Ishikawa (cell line): Measurements from ENCODE around the gene NAV2.

Experiments used
- CEBPB ChIP-seq: IDR thresholded peaks from 2 replicates; pipeline ENCODE4 v1.6.1; 2012
- CREB1 ChIP-seq: IDR thresholded peaks from 2 replicates; pipeline ENCODE4 v1.6.1; 2012; ENCODE audit warnings: low read depth
- EGR1 ChIP-seq: IDR thresholded peaks from 2 replicates; pipeline ENCODE4 v1.6.1; 2012
- EP300 ChIP-seq: IDR thresholded peaks from 2 replicates; pipeline ENCODE4 v1.6.1; 2012; ENCODE audit warnings: borderline replicate concordance
- FOXM1 ChIP-seq: IDR thresholded peaks from 2 replicates; pipeline ENCODE4 v1.6.1; 2012; ENCODE audit warnings: low read depth, borderline replicate concordance
- MAX ChIP-seq: IDR thresholded peaks from 2 replicates; pipeline ENCODE4 v1.6.1; 2012
- NFIC ChIP-seq: IDR thresholded peaks from 2 replicates; pipeline ENCODE4 v1.6.1; 2012
- RAD21 ChIP-seq: IDR thresholded peaks from 2 replicates; pipeline ENCODE4 v1.6.1; 2012; ENCODE audit warnings: low read depth
- REST ChIP-seq: IDR thresholded peaks from 2 replicates; pipeline ENCODE4 v1.6.1; 2012; ENCODE audit warnings: low read depth, mild to moderate bottlenecking
- TAF1 ChIP-seq: IDR thresholded peaks from 2 replicates; pipeline ENCODE4 v1.6.1; 2012; ENCODE audit warnings: low read depth, mild to moderate bottlenecking
- TCF12 ChIP-seq: IDR thresholded peaks from 2 replicates; pipeline ENCODE4 v1.6.1; 2012; ENCODE audit warnings: low read depth
- TEAD4 ChIP-seq: IDR thresholded peaks from 2 replicates; pipeline ENCODE4 v1.6.1; 2012
- USF1 ChIP-seq: IDR thresholded peaks from 2 replicates; pipeline ENCODE4 v1.6.1; 2012
- YY1 ChIP-seq: IDR thresholded peaks from 2 replicates; pipeline ENCODE4 v1.6.1; 2012; ENCODE audit warnings: low read depth
- ZBTB7A ChIP-seq: IDR thresholded peaks from 2 replicates; pipeline ENCODE4 v1.6.1; 2012; ENCODE audit warnings: low read depth

The NAV2 gene

GRCh38 chr11:19736831-19737230 is 24.2 kb downstream of the NAV2 start:
- no peak for TF ChIP-seq EGR1
- no peak for TF ChIP-seq CEBPB
- no peak for TF ChIP-seq USF1
- no peak for TF ChIP-seq TAF1
- TF ChIP-seq FOXM1 = no peak
- no peak for TF ChIP-seq ZBTB7A

GRCh38 chr11:19737575-19737974 is 24.9 kb downstream of the NAV2 start:
- TF ChIP-seq RAD21 (no peak), NFIC (no peak), TCF12 (no peak), EGR1 (no peak), FOXM1 (no peak), ZBTB7A (no peak), CEBPB (no peak), REST (no peak), YY1 (no peak), TAF1 (no peak), USF1 (no peak), MAX (no peak), TEAD4 (no peak), EP300 (no peak), CREB1 (no peak)

GRCh38 chr11:19738124-19738523 is 25.5 kb downstream of the NAV2 start:
- TF ChIP-seq FOXM1 (no peak), TAF1 (no peak), EGR1 (no peak), TEAD4 (no peak), YY1 (no peak), USF1 (no peak), CEBPB (no peak), TCF12 (no peak), RAD21 (no peak), REST (no peak), ZBTB7A (no peak), CREB1 (no peak), NFIC (no peak)

GRCh38 chr11:19739872-19740271 is 27.2 kb downstream of the NAV2 start:
- TF ChIP-seq YY1 = no peak
- TF ChIP-seq REST = no peak
- no peak for TF ChIP-seq NFIC
- TF ChIP-seq USF1 = no peak
- no peak for TF ChIP-seq TCF12
- no peak for TF ChIP-seq MAX
- TF ChIP-seq TEAD4 = no peak
- TF ChIP-seq FOXM1 = no peak
- TF ChIP-seq RAD21 = no peak
- no peak for TF ChIP-seq ZBTB7A
- TF ChIP-seq EGR1 = no peak
- TF ChIP-seq CEBPB = no peak
- TF ChIP-seq EP300 = no peak
- TF ChIP-seq CREB1 = no peak
- no peak for TF ChIP-seq TAF1
